Measurements from ENCODE around the gene ZIC1.

Gene ZIC1

DNA sequence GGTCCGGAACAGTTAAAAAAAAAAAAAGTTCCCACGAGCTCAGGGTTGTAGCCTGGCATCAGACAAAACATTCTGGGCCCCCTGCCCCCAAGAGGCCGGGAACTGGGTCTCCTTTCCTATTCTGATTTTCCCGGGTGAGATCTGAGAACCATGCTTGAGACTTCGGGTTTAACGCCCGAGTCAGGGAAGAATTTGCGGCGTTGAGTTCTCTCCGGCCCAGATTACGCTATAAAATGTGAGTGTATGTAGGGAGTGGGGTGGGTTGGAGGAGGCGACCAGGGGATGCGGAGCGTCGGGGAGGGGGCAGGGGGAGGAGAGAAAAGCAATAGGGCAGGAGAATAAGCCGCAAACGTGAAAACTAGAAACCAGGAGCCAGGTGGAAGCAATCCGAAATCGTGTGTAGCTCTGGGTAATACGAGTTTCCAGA is 2.7 kb downstream of the ZIC1 start:
- no peak for DNase-seq

DNA sequence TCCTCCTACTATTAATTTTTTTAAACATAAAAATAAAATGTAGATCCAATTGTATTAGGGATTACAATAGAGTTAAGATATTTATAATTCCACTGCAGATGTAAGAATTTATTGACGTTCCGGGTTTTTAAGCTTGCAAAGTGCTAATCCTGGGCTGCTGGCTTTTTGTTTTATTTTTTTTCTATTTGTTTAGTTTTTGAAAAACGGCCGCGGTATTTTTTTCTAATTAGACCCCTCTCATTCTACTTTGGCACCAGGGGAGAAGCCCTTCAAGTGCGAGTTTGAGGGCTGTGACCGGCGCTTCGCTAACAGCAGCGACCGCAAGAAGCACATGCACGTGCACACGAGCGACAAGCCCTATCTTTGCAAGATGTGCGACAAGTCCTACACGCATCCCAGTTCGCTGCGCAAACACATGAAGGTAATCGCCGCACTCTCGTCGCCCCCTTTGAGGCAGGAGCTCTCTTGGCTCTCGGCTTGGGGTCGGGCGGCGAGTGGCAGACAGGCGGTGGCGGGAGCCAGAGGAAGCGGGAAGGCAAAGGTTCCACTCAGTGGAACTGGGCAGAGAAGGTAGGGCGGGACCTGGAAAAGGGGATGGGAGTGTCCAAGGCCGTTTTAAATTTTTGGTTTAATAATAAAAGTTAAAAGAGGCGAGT is 3.2 kb downstream of the ZIC1 start:
- DNase-seq: no peak

DNA sequence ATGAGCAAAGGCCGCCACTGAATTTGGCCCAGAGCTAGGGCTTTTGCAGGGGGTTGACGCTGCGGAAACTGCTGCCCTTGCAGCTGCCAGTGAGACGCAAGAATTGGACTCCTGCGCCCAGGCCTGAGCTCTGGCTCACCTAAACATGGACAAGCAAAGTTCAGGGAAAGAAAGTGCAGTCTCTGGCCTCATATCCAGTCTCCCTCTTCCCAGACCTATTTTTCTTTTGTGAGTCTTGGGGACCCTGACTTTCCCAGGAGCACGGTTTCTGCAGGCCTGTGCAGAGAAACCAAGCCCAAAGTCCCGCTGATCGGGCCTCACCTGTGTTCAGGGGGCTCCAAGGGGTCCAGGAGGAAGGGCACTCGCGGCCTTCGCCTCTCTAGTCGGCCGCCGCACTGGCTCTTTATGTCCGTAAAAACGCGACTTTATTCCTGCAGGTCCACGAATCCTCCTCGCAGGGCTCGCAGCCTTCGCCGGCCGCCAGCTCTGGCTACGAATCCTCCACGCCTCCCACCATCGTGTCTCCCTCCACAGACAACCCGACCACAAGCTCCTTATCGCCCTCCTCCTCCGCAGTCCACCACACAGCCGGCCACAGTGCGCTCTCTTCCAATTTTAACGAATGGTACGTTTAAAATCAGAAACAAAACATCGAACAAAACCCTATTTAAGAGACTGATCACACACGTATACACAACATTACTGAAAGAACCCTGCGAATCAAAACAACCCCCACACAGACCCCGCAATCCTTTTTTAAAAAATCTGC is 3.9 kb downstream of the ZIC1 start:
- DNase-seq: no peak

DNA sequence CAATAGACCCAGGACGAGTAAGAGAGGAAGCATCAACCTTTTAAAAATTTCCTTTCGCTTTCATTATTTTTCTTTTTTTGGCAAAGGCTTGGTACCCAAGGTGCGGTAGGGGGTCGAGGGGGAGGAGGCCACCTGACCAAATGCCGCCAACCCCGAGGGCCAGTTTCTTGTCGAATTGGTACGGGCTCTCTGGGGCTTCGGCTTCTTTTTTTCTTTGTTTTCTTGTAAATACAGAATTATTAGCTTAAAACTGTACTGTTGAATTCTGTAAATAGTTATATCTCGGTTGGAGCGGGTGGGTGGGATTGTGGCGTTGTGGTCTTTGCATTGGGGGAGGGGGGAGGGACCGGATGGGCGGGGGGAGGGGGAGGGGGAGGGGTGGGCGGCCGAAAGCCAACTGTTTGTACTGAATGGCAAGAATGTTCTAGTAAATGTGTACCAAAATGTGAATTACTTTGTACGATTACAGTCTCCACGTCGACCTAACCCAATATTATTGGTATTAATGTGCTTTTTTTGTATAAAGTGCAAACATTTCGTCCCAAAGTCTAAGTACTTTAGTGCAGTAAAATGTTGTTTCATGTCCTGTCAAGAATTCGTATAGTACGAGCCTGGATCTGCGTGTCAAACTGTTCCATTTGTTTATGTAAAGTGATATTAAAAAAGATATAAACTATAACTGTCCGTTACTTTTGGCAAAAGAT is 4.7 kb downstream of the ZIC1 start:
- DNase-seq: no peak

DNA sequence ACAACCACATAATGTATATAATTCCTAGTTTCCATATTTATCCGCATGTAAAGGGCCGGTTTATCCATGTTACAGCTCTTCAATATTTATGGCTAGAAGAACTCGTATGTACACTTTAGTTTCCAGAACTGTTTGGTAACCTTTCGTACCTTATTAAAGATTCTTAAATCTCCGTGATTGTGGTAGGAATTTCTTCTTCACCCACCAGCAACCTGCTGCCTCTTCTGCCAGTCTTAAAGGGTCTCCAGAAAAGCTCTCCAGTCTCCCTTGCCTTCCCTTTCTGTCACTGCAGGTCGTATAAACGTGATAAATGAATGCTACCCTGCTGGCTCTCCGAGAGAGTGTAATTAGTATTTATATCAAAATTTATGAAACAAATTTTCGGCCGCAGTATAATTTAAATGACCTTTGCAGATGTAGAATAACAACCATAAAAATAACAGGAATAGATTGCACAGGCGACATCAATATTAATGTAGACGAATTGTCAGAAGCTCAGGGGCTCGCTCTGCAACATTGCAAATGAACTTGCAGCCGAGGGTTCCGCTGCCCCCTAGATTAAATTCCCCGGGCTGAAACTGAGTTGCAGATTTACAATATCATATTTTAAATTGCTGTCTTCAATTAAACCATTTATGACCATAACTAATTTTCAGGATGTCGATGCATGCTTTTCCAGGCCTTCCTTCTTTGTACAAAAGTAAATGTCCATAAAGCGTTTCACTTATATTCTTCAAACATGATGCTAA is 5.4 kb downstream of the ZIC1 start:
- DNase-seq: no peak

DNA sequence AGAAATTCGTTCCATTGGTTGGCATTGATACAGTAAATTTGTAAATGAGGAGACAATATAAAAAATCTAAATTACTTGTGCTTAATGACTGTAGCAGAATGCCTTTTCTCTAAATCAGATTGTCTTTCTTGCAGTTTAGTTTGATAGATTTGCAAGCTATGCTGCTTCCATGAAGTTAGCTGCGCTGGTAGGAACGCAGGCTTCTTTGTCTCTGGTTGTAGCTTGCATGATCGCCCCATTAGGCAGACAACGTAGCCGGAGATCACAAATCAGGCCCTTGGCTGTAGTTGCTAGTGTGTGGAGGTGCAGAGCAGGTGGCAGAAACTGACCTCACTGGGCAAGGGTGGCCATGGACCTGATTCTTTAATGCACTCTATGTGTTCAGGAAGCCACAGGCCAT is 6.1 kb downstream of the ZIC1 start:
- DNase-seq: no peak

DNA sequence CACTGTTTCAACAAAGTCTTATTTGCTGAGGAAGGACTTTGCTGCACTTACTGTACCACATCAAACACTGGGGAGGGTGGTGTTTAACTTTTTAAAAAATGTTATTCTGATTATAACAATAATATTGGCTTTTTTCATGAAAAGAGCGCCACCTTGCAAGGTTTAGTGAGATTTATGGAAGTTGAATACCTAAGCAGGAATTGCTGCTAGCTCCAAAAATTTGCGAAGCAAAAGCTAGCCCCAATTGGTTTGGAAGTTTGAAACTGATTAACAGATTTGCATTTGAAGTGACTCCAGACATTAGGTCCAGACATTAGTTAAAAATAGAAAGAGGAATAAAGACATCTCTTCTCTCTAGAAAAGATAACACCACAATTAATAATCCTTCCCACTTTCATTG is 6.7 kb downstream of the ZIC1 start:
- no peak for DNase-seq

DNA sequence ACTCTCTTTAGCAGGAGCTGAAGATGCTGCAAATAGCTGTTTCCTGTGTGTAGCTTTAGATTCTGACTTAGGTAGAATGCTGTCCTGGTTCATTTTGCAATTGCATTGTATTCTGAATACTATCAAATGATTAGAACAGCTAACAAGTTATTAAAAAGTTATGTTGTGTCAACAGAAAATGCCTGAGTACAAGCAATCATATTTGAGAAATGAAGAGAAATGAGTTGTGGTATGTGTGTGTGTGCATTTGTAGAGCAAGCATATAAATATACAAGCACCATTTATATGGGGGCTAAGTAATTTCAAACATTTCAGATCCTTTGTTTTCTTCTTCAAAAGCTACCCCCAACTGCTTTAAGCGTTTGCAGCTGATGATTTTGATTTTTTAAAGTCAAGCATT is 7.8 kb downstream of the ZIC1 start:
- no peak for DNase-seq

DNA sequence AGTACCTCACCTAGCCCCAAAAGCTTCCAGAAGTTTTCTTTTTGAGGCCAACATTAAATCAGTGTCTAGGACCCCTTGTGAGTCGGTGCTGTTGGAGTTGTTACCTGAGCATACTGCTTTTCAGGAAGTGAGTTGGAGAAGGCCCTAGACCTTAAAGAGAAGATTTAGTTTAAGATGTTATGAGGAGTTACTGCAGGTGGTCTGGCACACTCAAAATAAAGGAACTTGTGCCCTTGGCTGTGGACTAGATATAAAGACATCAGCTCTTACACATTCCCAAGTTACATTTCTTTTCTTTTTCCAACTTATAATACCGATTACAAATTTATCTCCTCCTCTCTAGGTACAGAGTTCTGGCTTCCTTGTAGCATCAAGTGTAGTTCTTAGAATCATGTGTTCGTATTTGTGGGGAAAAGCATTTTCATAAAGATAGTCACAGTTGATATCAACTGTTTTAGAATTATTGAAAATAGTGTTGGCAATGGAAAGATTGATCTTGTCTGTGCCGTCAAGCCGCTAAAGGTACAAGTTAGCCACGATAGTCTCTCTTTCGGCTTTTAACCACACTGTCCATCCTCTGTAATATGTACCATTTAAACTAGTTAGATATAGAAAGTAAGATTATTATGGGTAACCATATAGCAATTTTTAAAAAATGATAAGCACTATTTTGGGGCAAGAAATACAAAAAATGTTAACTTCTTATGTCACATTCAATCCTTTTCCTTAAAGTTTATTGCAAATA is 8.6 kb downstream of the ZIC1 start:
- no peak for DNase-seq

DNA sequence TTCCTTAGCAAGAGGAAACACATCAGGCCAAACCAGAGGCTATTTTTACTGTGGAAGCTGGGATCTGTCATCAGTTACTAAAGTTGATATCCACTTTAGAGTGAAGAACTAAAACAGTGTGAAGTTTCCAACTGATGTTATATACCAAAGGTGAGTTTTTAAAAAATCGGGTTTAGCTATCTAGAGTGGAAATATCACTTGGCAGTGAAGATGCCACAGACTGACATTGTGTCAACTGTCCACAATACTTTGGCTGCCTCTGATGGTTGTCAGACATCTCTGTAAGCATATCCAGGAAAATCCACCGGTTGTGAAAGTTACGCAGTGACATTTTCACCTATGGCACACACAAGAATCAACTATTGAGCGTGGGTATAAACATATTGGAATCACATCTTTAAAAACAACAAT is 9.2 kb downstream of the ZIC1 start:
- DNase-seq: no peak

DNA sequence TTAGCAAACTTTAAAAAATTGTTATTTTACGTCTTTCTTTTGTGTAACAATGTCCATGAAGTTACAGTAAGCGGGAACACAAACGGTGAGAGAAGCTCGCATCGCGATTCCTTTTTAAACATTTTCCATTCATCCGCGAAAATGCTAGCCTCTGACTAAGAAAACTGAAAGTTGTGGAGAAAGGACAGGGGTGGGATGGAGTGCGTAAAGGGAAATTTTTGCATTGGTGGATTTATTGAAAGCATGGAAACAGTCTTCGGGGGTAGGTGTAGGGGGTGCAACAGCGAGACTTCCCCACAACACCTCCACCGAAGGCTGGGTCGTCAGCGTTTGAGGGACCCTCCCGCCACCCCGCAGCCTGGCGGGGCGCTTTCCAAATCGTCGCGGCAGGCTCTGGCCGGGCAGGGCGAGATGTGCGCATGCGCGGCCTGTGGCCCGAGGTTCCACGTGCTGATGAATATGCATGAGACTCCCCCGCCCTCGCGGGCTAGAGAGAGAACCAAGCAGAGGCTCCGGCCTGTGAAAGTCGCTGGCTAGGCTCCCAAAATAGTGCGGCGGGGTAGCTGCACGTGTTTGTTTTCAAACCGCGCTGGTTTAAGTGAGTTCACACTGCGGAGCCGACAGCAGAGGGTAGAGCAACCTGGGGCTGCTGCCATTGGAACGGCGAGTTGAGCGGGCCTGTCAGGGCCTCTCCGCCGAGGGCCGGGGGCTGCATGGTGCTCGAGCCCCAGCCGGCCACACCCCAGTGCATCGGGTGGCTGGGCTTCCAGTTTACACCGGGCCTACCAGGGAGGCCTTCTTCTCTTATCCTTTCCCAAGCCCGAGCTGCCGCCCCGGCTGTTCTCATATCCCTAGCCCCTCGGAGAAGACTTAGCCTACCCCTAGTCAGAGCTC is 9.9 kb downstream of the ZIC1 start:
- no peak for DNase-seq

DNA sequence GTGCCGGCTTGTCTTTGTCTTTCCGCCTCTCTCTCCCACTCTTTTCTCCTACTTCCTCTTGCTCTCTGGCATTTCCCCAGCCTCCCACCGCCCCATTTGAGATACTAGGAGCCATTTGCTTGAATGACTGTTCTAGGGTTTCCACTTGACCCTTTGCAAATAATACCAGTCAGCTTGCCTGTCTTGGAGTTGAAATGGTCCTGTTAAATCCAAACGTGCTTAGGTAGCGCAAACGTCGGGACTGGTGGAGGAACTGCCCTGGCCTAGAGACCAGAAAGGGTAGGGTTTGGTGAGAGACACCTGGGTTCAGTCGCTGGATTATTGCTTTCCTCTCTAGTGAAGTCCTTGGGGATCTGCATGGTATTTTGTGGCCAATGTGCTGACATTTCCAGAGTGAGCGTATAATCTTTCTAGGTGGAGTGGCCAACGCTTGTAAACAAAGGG is 10.6 kb downstream of the ZIC1 start:
- DNase-seq: no peak

DNA sequence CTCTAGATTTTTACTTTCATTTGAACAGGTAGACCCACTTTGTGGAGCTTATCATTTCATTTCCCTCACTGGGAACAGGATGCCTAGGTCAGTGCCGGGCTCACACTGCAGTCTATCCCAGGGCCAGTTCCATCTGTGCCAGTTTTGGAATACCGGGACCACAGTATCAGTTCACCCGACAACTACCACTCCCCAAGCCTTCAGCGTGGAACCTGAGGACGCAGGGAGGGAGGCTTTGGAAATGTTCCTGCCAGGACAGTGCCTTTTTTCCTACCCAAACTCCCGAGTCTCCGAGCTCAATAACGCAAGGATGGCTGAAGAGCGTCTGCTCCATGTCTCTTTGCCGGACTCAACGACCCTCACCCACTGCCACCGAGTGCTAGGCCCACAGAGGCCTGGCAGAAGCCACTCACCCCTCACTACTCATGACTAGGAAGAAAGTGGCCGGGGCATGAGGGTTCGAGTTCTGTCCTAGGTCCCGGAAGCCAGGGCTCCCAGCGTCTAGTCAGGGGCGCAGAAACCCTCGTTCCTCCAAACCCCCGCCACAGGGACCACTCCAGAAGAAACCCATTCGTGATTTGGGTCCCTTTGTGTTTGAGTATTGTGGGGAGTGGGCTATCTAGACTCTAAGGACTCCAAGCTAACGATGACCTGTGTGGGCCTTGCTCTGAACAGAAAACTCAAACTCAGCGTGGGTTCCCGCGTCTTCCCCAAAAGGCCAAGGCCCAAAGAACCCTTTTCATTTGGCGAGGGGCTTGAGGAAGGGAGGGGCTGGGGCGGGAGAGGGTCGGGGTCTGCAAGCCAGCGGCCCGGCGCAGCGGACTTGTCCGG is 11.4 kb downstream of the ZIC1 start:
- no peak for DNase-seq

DNA sequence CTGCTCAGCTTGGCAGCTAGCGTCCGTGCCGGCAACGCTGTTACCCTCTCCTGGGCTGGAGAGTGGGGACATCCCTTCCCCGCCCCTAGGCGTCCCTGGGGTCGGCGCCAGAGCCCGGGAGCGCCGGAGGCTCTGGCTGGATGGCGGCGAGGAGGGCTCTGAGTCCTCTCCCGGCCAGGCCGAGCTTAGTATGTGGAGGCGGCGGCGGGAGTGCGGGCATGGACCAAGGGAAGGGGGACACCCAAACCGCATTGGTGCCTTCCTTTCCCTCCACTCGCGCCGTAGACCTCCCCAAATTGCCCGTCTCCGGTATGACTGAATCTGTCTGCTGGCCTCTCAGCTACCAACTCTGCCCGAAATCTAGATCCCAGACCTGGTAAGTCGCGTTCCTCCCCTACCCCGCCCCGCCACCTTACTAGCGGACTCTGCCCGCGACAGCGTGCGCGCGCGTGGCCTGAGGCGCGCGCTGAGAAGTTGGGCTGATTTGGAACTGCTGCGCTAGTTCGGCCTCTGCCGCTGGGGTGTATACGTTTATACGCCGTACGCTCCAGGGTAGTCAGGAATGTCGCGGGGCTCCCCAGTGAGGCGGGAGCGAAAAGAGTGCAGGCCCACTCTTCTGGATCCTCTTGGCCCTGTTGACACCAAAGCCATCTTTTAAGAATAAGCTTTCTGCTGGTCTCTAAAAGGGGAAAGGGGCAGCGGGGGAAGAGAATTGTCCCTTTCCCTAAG is 12.2 kb downstream of the ZIC1 start:
- DNase-seq: no peak

DNA sequence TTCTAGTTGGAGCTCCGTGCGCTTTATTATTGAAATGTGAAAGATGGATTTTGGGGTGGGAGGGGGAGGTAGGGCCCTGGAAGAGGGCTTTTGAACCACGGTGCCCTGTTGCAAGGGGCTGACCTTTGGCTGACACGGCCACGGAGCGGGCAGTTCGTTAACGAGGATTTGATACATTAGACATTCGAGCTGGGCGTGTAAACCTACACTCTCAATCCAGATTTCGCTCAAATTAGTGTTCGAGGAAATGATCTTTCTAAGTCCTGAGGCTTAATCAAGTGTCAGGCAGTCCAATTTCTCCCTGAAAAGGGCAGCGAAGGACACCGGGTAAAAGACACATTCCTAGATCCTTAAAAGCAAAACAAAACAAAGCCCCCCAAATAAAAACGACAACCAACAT is 13.0 kb downstream of the ZIC1 start:
- DNase-seq: no peak

DNA sequence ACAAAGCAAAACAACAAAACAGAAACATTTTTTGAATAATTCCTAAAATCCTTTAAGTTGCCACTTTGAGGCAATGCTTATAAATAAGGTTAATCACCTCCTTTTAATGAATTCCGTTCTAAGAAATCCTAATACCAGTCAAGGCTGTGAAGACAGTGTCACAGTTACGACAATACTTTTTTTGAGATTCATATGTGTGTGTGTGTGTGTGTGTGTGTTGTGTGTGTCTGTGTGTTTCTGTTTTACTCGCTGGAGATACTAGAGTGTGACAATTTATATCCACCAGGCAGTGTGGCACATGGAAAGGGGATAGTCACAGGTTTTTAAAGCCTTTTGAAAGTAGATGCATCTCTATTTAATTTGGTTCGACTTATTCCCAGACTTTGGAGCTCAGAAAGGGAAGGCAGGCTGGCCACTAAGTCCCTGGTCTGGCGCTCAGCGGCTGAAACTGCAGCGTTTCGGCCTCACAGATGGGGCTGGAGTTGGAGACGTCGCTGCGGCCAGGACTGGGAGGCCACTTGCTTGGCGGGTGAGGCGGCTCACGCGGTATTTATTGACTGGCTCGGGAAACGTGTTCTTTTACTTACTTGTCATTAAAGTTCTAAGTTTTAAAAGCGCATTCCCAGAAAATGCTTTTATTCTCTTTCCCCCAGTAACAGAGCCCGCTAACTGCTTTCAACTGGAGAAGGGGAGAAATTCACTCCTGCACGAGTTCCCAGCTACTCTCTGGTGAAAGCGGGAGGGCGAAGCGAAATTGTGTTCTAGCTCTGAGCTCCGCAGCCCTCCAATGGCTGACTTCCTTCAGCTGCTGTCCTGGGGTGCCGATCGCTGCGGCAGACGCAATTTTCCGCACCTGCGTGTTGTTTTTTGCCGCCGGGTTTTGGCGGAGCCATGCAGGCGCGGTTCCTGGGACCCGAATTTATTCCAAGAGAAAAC is 13.7 kb downstream of the ZIC1 start:
- no peak for DNase-seq

DNA sequence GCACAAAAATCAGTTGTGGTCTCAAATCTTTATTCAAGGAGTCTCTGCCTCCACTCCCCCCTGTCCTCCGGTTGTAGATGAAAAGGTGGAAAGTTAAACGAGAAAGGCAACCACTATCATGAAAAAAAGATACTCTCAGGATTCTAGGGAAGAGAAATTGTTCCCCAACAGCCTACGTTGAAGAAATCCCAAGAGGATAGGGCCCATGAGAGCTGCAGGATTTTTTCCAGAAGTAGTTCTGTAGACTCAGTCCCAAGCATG is 14.3 kb downstream of the ZIC1 start:
- no peak for DNase-seq

DNA sequence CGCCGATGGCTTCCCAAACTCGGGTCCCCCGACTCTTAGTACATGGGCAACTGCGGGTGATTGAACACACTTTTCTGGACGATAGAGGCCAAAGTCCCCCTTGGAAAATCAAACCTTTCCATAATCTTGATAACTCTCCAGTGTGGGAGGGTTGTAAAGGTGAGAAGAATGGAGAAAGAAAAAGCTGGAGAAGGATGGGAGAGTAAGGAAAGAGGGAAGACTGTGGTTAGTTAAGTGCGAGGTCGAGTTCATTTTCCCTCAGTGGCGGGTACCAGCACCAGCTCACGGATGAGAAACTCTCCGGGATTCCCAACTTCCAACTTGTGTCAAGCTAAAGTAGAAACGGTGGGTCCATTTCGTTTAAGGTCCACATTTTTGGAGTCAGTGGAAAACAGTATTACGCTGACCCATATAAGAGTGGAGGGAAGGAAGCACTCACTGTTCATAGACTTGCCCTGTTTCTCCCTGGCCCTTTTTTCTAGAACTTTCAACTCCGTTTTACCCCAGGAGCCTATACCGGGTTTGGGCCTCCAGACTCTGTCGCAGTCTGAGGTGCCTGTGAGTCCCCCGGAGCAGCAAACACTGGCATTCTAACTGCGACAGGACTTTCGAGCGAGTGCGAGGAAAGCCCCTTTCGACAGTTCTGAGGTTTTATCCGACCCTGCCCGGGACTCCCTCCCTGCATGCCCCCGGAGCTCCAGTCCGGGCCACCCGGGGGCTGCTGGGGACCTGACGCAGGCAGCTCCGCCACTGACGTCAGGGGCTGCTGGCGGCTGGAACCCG is 14.8 kb downstream of the ZIC1 start:
- DNase-seq: no peak

Data from CD4-positive, alpha-beta T cell treated with Interleukin-12 subunit alpha and Interleukin-12 subunit beta, for 1 hour (primary cell).